H1 (cell line): Measurements from ENCODE around the gene GPR21. TPM values are rescaled to one million over a fixed set of nuclear protein-coding genes. Genes with fewer than 3 reads are reported as not detected.

ENCODE experiments used
- CTCF ChIA-PET: fragments of 300-600 bp; sonication (Branson Sonifier 250); formaldehyde crosslinking; loops from one replicate; lab custom pipeline; 2021; ENCODE audit not compliant: partially characterized antibody; lab: Charles Lee
- POLR2A ChIA-PET: fragments of 300-600 bp; sonication (Branson Sonifier 250); formaldehyde crosslinking; loops from one replicate; lab custom pipeline; 2021; ENCODE audit warnings: inconsistent platforms; ENCODE audit not compliant: partially characterized antibody; lab: Charles Lee
- DNase-seq, 2 experiments: peaks; one replicate each; pipeline versions ENCODE4 v3.0.0 to v3.0.0-alpha.2; 2010 to 2022; ENCODE audit warnings: low spot score in 2 of 2, low read depth in 1 of 2, mixed read lengths in 1 of 2
- FAIRE-seq: peaks from 2 replicates; lab custom pipeline; 2011; peaks lifted over from hg19 to GRCh38; lab: Jason Lieb, UNC
- H2AFZ ChIP-seq: 2 replicates; pipeline ENCODE4 v1.8.1; 2012; ENCODE audit warnings: low read length, inconsistent platforms
- H2AK5ac ChIP-seq: 2 replicates; pipeline ENCODE4 v1.6.1; 2013; ENCODE audit warnings: low read depth, low read length
- H2BK120ac ChIP-seq: replicated peaks from 2 replicates; pipeline ENCODE3; 2013; ENCODE audit warnings: low read depth, low read length, inconsistent platforms
- H2BK12ac ChIP-seq: 2 replicates; pipeline ENCODE4 v1.6.1; 2013; ENCODE audit warnings: low read depth, low read length
- H2BK15ac ChIP-seq: 2 replicates; pipeline ENCODE4 v1.6.1; 2013; ENCODE audit warnings: low read length
- H2BK20ac ChIP-seq: 2 replicates; pipeline ENCODE4 v1.6.1; 2013; ENCODE audit warnings: low read length
- H2BK5ac ChIP-seq: 2 replicates; pipeline ENCODE4 v1.6.1; 2013; ENCODE audit warnings: low read depth, low read length
- H3K14ac ChIP-seq: 2 replicates; pipeline ENCODE4 v1.6.1; 2013; ENCODE audit warnings: inconsistent platforms; ENCODE audit not compliant: insufficient read length
- H3K18ac ChIP-seq: 2 replicates; pipeline ENCODE4 v1.6.1; 2013; ENCODE audit warnings: low read length; ENCODE audit errors: extremely low read depth
- H3K23ac ChIP-seq: 2 replicates; pipeline ENCODE4 v1.6.1; 2013; ENCODE audit warnings: inconsistent platforms; ENCODE audit not compliant: insufficient read length
- H3K23me2 ChIP-seq: 2 replicates; pipeline ENCODE4 v1.6.1; 2013; ENCODE audit warnings: low read depth, low read length
- H3K27ac ChIP-seq: 2 replicates; pipeline ENCODE4 v1.6.1; 2011; ENCODE audit warnings: low read depth, low read length, inconsistent platforms
- H3K27me3 ChIP-seq, 4 experiments: replicated peaks in 1 of 4; 1 replicate in 1 of 4; 2 replicates in 3 of 4; pipeline versions ENCODE4 v1.6.1 to v1.8.1; 2011 to 2013; ENCODE audit warnings: low read length in 3 of 4, mild to moderate bottlenecking in 3 of 4, inconsistent platforms in 2 of 4, mixed read lengths in 2 of 4, moderate library complexity in 1 of 4; ENCODE audit not compliant: control insufficient read depth in 3 of 4, insufficient read depth in 3 of 4; ENCODE audit errors: extremely low read depth in 1 of 4
- H3K36me3 ChIP-seq, 4 experiments: 2 replicates each; pipeline versions ENCODE4 v1.6.1 to v1.8.1; 2011 to 2013; ENCODE audit warnings: mild to moderate bottlenecking in 4 of 4, low read length in 3 of 4, moderate library complexity in 2 of 4, control low read depth in 1 of 4, inconsistent platforms in 1 of 4; ENCODE audit not compliant: insufficient read depth in 4 of 4, control insufficient read depth in 2 of 4
- H3K4ac ChIP-seq: replicated peaks from 2 replicates; pipeline ENCODE3; 2013; ENCODE audit warnings: low read length, low read depth, mixed read lengths, inconsistent platforms; ENCODE audit not compliant: insufficient read length
- H3K4me1 ChIP-seq, 4 experiments: replicated peaks in 1 of 4; 1 replicate in 1 of 4; 2 replicates in 3 of 4; pipeline versions ENCODE4 v1.6.1 to v1.8.1; 2011 to 2013; ENCODE audit warnings: low read length in 3 of 4, inconsistent platforms in 2 of 4, mixed read lengths in 1 of 4; ENCODE audit not compliant: insufficient read depth in 4 of 4, control insufficient read depth in 3 of 4
- H3K4me2 ChIP-seq, 2 experiments: 2 replicates each; pipeline versions ENCODE4 v1.6.1 to v1.8.1; 2011 to 2013; ENCODE audit warnings: low read depth in 2 of 2, low read length in 2 of 2, control low read depth in 1 of 2, inconsistent platforms in 1 of 2, mild to moderate bottlenecking in 1 of 2; ENCODE audit not compliant: insufficient read depth in 1 of 2
- H3K4me3 ChIP-seq, 4 experiments: fragments of 200-600, 300-600 bp in 1 of 4; sonication (generic), shearing (Covaris generic), sonication (Bioruptor Twin) in 1 of 4; 2 replicates each; pipeline versions ENCODE4 v1.5.1 to v1.8.1; 2011 to 2016; ENCODE audit warnings: low read length in 4 of 4, low read depth in 3 of 4, control low read depth in 2 of 4, inconsistent platforms in 2 of 4, mild to moderate bottlenecking in 2 of 4, mixed read lengths in 1 of 4, moderate library complexity in 1 of 4; ENCODE audit not compliant: insufficient read depth in 2 of 4; ENCODE audit errors: extremely low read depth in 1 of 4
- H3K56ac ChIP-seq: replicated peaks from 2 replicates; pipeline ENCODE3; 2013; ENCODE audit warnings: low read depth, mild to moderate bottlenecking, mixed read lengths, low read length, inconsistent platforms; ENCODE audit not compliant: insufficient read length
- H3K79me1 ChIP-seq: 2 replicates; pipeline ENCODE4 v1.6.1; 2013; ENCODE audit warnings: low read depth, low read length, control low read depth
- H3K79me2 ChIP-seq, 2 experiments: 2 replicates each; pipeline versions ENCODE4 v1.6.1 to v1.8.1; 2012 to 2013; ENCODE audit warnings: low read length in 2 of 2, mild to moderate bottlenecking in 2 of 2, inconsistent platforms in 1 of 2; ENCODE audit not compliant: insufficient read depth in 2 of 2, control insufficient read depth in 1 of 2
- H3K9ac ChIP-seq, 4 experiments: replicated peaks in 1 of 4; 1 replicate in 1 of 4; 2 replicates in 3 of 4; pipeline versions ENCODE4 v1.6.1 to v1.8.1; 2011 to 2013; ENCODE audit warnings: low read depth in 3 of 4, low read length in 3 of 4, control low read depth in 2 of 4, mild to moderate bottlenecking in 2 of 4, moderate library complexity in 2 of 4, inconsistent platforms in 1 of 4; ENCODE audit errors: extremely low read depth in 1 of 4
- H3K9me3 ChIP-seq, 2 experiments: 2 replicates each; pipeline versions ENCODE4 v1.6.1 to v1.8.1; 2012 to 2013; ENCODE audit warnings: mild to moderate bottlenecking in 2 of 2, moderate library complexity in 2 of 2, control low read depth in 1 of 2, inconsistent platforms in 1 of 2, low read depth in 1 of 2, low read length in 1 of 2, mixed read lengths in 1 of 2; ENCODE audit not compliant: insufficient read depth in 2 of 2
- H4K20me1 ChIP-seq, 2 experiments: replicated peaks in 1 of 2; 2 replicates each; pipeline versions ENCODE3 to v1.8.1; 2011 to 2013; ENCODE audit warnings: inconsistent platforms in 2 of 2, low read length in 2 of 2, mild to moderate bottlenecking in 1 of 2; ENCODE audit not compliant: insufficient read depth in 2 of 2, control insufficient read depth in 1 of 2
- H4K5ac ChIP-seq: 2 replicates; pipeline ENCODE4 v1.6.1; 2013; ENCODE audit warnings: low read length, low read depth, mixed read lengths, inconsistent platforms; ENCODE audit not compliant: insufficient read length
- H4K8ac ChIP-seq: 2 replicates; pipeline ENCODE4 v1.8.0; 2013; ENCODE audit warnings: mild to moderate bottlenecking, moderate library complexity, low read length, inconsistent platforms; ENCODE audit not compliant: insufficient read depth; ENCODE audit errors: extremely low read depth
- H4K91ac ChIP-seq: replicated peaks from 2 replicates; pipeline ENCODE3; 2013; ENCODE audit warnings: low read length, mixed read lengths, inconsistent platforms; ENCODE audit not compliant: insufficient read length
- ASH2L ChIP-seq: fragments of 200-600, 300-600 bp; sonication (generic); IDR thresholded peaks from one replicate; pipeline ENCODE4 v1.7.1; 2017; ENCODE audit warnings: low read length
- CBX8 ChIP-seq: fragments of 300-800, 300-1000 bp; sonication (generic); IDR thresholded peaks from 2 replicates; pipeline ENCODE4 v1.7.1; 2016; ENCODE audit warnings: low read depth, low read length, borderline replicate concordance
- NANOG ChIP-seq: IDR thresholded peaks from 2 replicates; pipeline ENCODE4 v1.6.1; 2011; ENCODE audit warnings: low read length, low read depth, mild to moderate bottlenecking, inconsistent platforms; ENCODE audit not compliant: insufficient read depth, poor library complexity, severe bottlenecking
- PHF8 ChIP-seq: fragments of 200-600 bp; sonication (generic); conservative IDR thresholded peaks from 2 replicates; pipeline ENCODE4 v1.7.1; 2012; ENCODE audit warnings: low read depth, mild to moderate bottlenecking, inconsistent platforms, low read length, moderate library complexity
- SAP30 ChIP-seq: fragments of 300-600 bp; sonication (generic); IDR thresholded peaks from 2 replicates; pipeline ENCODE4 v1.7.1; 2012; ENCODE audit warnings: low read length, moderate library complexity, mild to moderate bottlenecking, inconsistent platforms; ENCODE audit not compliant: insufficient read depth, insufficient replicate concordance
- SIN3A ChIP-seq, 2 experiments: IDR thresholded peaks in 1 of 2; conservative IDR thresholded peaks in 1 of 2; 2 replicates each; pipeline ENCODE4 v1.6.1; 2011 to 2012; ENCODE audit warnings: low read length in 2 of 2, improper control_type of control experiment in 1 of 2, low read depth in 1 of 2, mild to moderate bottlenecking in 1 of 2
- SP2 ChIP-seq: IDR thresholded peaks from 2 replicates; pipeline ENCODE4 v1.6.1; 2012; ENCODE audit warnings: mild to moderate bottlenecking, low read length, inconsistent platforms
- SRF ChIP-seq: IDR thresholded peaks from 2 replicates; pipeline ENCODE4 v1.6.1; 2011; ENCODE audit warnings: mild to moderate bottlenecking, low read depth, low read length, moderate library complexity
- TAF1 ChIP-seq: IDR thresholded peaks from 2 replicates; pipeline ENCODE4 v1.6.1; 2011; ENCODE audit warnings: mild to moderate bottlenecking, low read depth, low read length
- TBP ChIP-seq: IDR thresholded peaks from 2 replicates; pipeline ENCODE4 v1.6.1; 2011; ENCODE audit warnings: low read depth, low read length, improper control_type of control experiment
- YY1 ChIP-seq: IDR thresholded peaks from 2 replicates; pipeline ENCODE4 v1.6.1; 2011; ENCODE audit warnings: low read depth, mild to moderate bottlenecking, low read length
- WGBS, 2 experiments: shearing (Covaris generic) in 1 of 2; methylation state at CpG; one replicate each; pipeline versions ENCODE4 v1.1.6 to v1.1.7; 2013 to 2015; ENCODE audit warnings: low lambda C conversion rate in 2 of 2, mixed read lengths in 2 of 2, inconsistent platforms in 1 of 2, low coverage in 1 of 2, missing lambda C conversion rate in 1 of 2; ENCODE audit not compliant: insufficient replicate concordance in 2 of 2, insufficient coverage in 1 of 2, insufficient read length in 1 of 2; ENCODE audit errors: extremely low coverage in 1 of 2, missing lambda C conversion rate in 1 of 2; 5-methylcytosine and 5-hydroxymethylcytosine counted together
- polyA plus RNA-seq, 7 experiments: library from polyadenylated mRNA; depleted of rRNA in 3 of 7; stranded (reverse) in 5 of 7; unstranded in 2 of 7; fragments of >200 nt in 5 of 7; fragments of 200-250 nt in 2 of 7; gene quantifications; 1 replicate in 5 of 7; 2 replicates in 1 of 7; 4 replicates in 1 of 7; pipeline versions ENCODE4 v1.2.1 to v1.2.3, GENCODE V29; 2011 to 2013; ENCODE audit warnings: missing spikeins in 2 of 7, mixed read lengths in 2 of 7
- total RNA-seq: library from RNA; stranded (reverse); fragmentation: NEBNext Ultra II Directional; extraction: Animal tissue kit (Norgen Biotek cat#: 25700); gene quantifications from 2 replicates; pipeline ENCODE4 v1.2.1, GENCODE V29; 2021
- TF ChIP-seq, protein P1 (sequence below): IDR thresholded peaks from 2 replicates; pipeline ENCODE4 v1.6.1; 2011; ENCODE audit warnings: low read depth, mild to moderate bottlenecking, low read length; ENCODE audit not compliant: insufficient read depth
- TF ChIP-seq, protein P2 (sequence below): IDR thresholded peaks from 2 replicates; pipeline ENCODE4 v1.6.1; 2012; ENCODE audit warnings: inconsistent platforms

GPR21 gene
- total and polyA plus RNA-seq, 2 of the 8 experiments (the other 6 are each of a cell fraction or from before 2014, with no cell fraction given): 0.58 to 0.71 TPM

DNA sequence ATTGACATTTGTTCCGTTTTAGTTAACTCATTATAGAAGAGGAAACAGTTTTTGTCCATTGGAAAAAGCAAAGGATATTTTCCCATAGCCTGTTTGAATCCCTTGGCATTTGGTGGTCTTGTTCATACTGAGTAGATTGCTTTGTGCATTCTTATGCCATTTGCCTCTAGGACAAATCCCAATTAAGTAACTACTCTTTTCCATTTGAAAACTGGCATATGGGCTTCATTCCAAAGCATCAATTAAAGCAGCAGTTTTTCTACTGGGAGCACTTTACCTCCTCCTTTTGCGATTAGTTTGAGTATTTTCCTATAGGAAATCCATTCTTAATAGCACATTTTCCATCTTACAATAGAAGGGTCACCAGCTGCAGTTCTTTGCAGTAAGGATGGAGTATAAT, 31.2 kb downstream of the GPR21 start:
- no peak overlapping the region for H2BK5ac ChIP-seq
- H3K4me1 ChIP-seq: no peaks in the 10 kb centered on the region
- H3K23ac ChIP-seq: no peak overlapping the region
- no peak overlapping the region for H3K18ac ChIP-seq
- H3K23me2 ChIP-seq: no peaks in the 10 kb centered on the region
- ChIA-PET POLR2A (interaction anchor here (0.9 to 1.3 kb wide), 2 partner anchors 8 to 161 kb away, joined by 3 to 4 read pairs; no protein-coding TSS in a partner anchor), CTCF (interaction anchor here (1.0 to 2.1 kb wide), 2 partner anchors 27 to 68 kb away, joined by 3 to 6 read pairs; no protein-coding TSS in a partner anchor)
- H3K27ac ChIP-seq: no peak overlapping the region
- no peak overlapping the region for H2BK15ac ChIP-seq
- H2BK12ac ChIP-seq: no peak overlapping the region
- H3K79me2 ChIP-seq: no peaks in the 10 kb centered on the region
- H3K36me3 ChIP-seq: peaks cover 8 to 25% (median 21%) of the 10 kb centered on the region in 4 experiments; a peak in 7 of 8 replicates
- no peaks in the 10 kb centered on the region for H4K20me1 ChIP-seq
- no peak overlapping the region for H2AFZ ChIP-seq
- H3K9ac ChIP-seq: no peak overlapping the region
- H3K27me3 ChIP-seq: no peaks in the 10 kb centered on the region
- H3K4ac ChIP-seq: no peak overlapping the region
- no peak overlapping the region for H4K5ac ChIP-seq
- no peak overlapping the region for H2BK20ac ChIP-seq
- H3K4me3 ChIP-seq: no peak overlapping the region
- WGBS, 2 experiments: 84% methylated on average over 2 of the region's 2 CpGs; no CpG with 5 or more reads in 1 of the 2 experiments
- TF ChIP-seq, protein P1, sequence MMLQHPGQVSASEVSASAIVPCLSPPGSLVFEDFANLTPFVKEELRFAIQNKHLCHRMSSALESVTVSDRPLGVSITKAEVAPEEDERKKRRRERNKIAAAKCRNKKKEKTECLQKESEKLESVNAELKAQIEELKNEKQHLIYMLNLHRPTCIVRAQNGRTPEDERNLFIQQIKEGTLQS: no peak
- TF ChIP-seq TBP: no peak
- no peak for TF ChIP-seq TAF1
- TF ChIP-seq, protein P2, sequence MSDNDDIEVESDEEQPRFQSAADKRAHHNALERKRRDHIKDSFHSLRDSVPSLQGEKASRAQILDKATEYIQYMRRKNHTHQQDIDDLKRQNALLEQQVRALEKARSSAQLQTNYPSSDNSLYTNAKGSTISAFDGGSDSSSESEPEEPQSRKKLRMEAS: no peak
- no peak for TF ChIP-seq SP2
- TF ChIP-seq NANOG: no peak
- no peak for TF ChIP-seq SRF
- TF ChIP-seq PHF8: no peak
- TF ChIP-seq SAP30: no peak
- no peak for TF ChIP-seq SIN3A (conservative IDR thresholded peaks at IDR 0.05 in 1 of 2, IDR thresholded peaks at IDR 0.05 in 1 of 2; ENCODE audit: low read depth in 1 of 2, low read length in 2 of 2)
- TF ChIP-seq CBX8: no peak
- no peak for TF ChIP-seq YY1
- TF ChIP-seq ASH2L: no peak
- H3K56ac ChIP-seq: no peak overlapping the region
- no peaks in the 10 kb centered on the region for H3K79me1 ChIP-seq
- no peak overlapping the region for H4K91ac ChIP-seq
- no peaks in the 10 kb centered on the region for H3K9me3 ChIP-seq
- no peak overlapping the region for H3K14ac ChIP-seq
- no peak overlapping the region for H2BK120ac ChIP-seq
- no peak overlapping the region for H4K8ac ChIP-seq
- DNase-seq: no peak
- FAIRE-seq: no peak
- H2AK5ac ChIP-seq: no peak overlapping the region
- H3K4me2 ChIP-seq: no peak overlapping the region
